Caki2 (cell line): Measurements from ENCODE around the gene HTR4. TPM values are rescaled to one million over a fixed set of nuclear protein-coding genes. Genes with fewer than 3 reads are reported as not detected.
"Not testable (repeated sequence)": the region's sequence is repeated elsewhere in the genome, so short reads cannot be mapped to it uniquely, and the experiment has no call there.

Source experiments
- DNase-seq: peaks from one replicate; pipeline ENCODE4 v3.0.0-alpha.2; 2015; ENCODE audit warnings: low read depth
- in situ Hi-C: cut with HindIII; loops from 2 replicates; pipeline ENCODE4 v1.10.0; 2016; ENCODE audit warnings: low sequenced_read_pairs, low pct_unique_long_range_greater_than_20kb, mixed read lengths
- total RNA-seq: library from RNA; depleted of rRNA; stranded (reverse); fragments of >200 nt; shearing (Covaris generic); gene quantifications from 2 replicates; pipeline ENCODE4 v1.2.3, GENCODE V29; 2014; ENCODE audit warnings: low replicate concordance

Gene HTR4
- total RNA-seq, 1 experiment from 2014 or later, result not detected

DNA sequence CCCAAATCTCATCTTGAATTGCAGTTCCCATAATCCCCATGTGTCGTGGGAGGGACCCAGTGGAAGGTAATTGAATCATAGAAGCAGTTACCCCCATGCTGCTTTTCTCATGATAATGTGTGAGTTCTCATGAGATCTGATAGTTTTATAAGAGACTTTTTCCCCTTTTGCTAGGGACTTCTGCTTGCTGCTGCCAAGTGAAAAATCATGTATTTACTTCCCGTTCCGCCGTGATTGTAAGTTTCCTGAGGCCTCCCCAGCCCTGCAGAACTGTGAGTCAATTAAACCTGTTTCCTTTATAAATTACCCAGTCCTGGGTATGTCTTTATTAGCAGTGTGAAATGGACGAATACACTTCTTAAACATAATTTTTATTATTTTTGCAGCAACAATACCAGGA is 185.6 kb downstream of the HTR4 start:
- in situ Hi-C loops, result not testable (repeated sequence)

DNA sequence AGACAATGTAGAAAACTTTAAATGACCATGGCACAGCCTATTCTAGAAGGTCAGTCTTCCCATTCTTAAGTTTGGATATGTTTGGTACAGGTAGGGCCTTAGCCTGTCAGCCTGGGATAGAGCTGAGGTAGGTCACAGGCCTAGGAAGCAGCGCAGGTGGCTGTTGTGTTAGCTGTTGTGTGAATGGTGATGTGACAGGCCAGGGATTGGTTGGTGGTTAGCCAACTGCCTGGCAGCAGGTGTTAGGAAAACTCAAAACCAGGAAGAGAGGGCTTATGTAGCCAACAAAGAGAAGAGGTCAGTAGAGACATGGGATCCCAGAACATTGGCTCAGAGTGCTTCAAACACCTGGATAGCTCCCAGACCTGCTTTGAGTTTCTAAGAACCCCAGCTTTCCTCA is 186.4 kb downstream of the HTR4 start:
- in situ Hi-C loops, result no loop called here
- no peak for DNase-seq

More for the DNA sequence above, 185.6 kb downstream of the HTR4 start:
- DNase-seq, result not testable (repeated sequence)

DNA sequence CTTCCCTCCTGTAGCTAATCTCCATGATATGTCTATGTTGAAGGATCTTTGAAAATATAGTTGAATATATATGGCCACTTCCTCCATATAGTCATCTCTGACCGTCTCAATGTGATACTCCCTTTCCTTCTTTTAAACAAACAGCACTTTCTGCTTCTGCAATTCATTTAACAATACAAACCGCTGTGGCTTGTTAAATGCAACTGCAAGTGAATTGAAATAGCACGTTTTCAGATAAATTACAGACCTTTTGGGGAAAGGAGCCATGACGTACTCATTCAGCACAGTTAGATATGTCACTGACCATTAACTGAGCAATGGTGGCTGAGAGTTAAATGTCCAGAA is 188.1 kb downstream of the HTR4 start:
- in situ Hi-C loops, result no loop called here
- no peak for DNase-seq

DNA sequence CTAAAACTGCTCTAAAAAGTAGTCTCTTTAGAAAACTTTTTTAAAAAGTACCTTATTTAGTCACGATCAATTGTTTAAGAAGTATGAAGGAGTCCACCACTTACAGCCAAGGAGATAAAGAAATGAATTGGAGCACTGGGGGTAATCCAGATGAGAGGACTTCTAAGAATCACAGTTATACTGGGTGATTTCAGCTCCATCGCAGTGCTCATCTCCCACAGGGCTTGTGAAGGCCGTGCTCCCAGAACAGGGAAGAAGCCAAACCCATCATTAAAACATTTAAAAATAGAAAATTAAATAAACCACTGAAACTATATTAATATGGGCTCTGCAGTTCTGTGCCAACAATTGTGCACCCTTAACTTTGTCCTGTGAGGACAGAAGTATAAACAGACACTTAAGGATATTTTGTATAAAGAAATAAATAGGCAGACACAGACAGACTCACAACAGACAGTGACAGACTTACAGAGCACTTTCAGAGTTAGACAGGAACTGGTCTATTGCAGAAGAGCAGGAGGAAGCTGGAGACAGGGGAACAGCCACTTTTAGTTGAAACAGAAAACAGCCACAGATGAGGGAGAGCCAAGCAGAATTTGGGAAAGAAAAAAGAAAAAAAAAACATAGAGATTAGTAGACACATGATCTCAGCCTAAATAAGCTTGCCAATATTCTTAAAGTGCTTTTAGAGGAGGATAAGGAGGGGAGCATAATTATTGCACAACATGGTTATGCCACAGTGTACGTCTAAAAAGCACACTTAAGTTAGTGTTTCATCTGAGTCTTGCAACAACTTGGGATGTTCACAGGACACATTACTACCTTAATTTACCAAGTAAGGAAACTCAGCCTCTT is 188.7 kb downstream of the HTR4 start:
- in situ Hi-C loops, result no loop called here

DNA sequence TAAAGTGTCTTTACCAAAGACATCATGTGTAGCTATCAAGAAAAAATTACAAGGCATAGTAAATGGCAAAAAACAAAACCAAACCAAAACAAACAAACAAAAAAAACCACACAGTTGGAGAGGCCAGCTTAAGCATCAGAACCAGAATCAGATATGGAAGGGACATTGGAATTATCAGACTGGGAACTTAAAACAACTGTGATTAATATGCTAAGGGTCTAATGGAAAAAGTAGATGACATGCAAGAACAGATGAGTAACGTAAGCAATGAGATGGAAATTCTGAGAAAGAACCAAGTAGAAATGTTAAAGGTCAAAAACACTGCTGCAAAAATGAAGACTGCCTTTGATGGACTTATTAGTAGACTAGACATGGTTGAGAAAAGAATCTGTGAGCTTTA is 194.7 kb downstream of the HTR4 start:
- in situ Hi-C loops, result no loop called here

More for the DNA sequence above, 188.7 kb downstream of the HTR4 start:
- no peak for DNase-seq

DNA sequence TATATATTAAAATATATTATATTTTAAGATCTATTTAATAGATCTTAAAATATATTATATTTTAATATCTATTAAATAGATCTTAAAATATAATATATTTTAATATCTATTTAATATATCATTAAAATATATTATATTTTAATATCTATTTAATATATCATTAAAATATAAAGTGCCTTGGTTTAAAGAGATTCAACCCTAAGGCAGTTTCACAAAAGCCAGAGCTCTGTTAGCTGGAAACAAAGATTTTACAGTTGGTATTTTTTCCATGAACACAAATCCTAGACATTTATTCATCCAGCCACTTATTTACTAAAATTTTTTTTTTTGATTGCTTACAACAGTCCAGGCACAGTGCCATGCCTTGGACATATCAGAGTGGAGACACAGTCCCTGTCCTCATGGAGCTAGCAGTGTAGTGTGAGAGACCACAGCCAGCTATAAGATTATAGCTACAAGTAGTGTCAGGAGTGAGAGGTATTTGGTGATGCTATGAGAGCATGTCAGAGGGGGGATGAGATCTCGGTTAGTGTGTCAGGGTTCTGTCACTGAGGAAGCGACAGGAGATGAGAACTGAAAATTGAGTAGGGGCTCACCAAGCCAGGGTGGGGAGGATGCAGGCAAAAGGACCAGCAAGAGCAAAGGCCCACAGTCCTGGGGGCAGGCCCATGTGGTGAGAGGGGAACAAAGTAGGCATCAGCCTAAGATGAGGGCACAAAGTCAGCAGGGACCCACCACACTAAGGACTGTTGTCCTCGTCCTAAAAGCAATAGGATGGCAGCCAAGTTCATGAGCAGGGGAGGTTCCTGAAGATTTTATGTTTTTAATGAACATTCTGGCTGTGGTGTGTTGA is 196.1 kb downstream of the HTR4 start:
- in situ Hi-C loops, result no loop called here
- no peak for DNase-seq

More for the DNA sequence above, 194.7 kb downstream of the HTR4 start:
- DNase-seq, result no peak

DNA sequence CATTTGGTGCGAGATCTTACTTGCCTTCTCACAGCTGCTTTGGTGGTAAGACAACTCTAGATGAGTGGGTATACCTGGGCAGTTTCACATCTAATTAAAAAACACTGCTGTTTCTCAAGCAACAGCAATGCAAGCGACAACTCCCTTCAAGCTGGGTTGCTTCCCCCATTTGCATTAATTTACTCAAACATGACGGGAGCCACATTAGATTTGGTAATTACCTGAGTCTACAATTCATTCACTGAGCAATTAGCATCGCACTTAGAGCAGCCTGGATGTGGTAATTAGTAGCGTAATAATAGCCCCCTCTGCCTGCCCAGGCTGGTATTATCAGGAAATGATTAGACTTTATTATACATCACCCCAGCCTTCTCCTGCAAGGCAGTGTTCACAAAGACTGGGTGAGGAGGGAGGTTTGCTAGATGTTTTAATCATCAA is 197.1 kb downstream of the HTR4 start:
- in situ Hi-C loops, result no loop called here
- no peak for DNase-seq

DNA sequence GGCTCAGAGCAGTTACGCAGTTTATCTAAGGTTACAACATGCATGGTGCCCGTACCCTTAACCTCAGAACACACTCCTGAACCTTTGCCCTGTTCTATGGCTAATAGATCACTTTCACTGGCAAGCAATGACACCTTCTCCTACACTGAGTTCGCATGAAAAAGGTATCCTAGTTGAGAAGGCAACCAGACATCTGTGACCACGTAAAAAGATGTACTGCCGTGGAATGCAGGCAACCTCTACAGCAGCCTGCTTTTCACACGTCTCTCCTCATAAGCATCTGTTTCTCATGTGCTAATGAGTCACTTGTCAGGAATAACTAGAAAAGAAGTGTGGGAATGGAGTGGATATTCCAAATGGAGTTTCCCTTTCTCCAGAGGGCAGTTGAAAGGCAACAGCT is 199.1 kb downstream of the HTR4 start:
- DNase-seq, result peak; percentile 10
- in situ Hi-C loops, result no loop called here

DNA sequence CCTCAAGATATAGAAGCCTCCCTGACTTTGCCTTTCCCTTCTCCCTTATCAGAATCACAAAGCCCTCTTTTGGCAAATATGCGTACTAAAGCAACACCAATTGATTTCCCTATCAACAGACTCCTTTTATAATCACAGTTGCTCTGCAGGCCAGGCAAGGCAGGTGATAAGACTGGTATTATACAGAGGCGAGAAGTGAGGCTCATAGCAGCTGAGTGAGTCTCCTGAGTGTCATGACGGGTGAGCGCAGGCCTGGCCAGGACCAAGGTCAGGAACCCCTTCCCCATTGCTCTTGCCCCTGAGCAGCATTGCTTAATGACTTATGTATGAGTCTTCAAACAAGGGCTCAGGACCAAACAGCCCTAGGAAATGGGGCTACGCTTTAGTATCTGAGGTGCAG is 199.8 kb downstream of the HTR4 start:
- in situ Hi-C loops, result no loop called here
- DNase-seq, result no peak

DNA sequence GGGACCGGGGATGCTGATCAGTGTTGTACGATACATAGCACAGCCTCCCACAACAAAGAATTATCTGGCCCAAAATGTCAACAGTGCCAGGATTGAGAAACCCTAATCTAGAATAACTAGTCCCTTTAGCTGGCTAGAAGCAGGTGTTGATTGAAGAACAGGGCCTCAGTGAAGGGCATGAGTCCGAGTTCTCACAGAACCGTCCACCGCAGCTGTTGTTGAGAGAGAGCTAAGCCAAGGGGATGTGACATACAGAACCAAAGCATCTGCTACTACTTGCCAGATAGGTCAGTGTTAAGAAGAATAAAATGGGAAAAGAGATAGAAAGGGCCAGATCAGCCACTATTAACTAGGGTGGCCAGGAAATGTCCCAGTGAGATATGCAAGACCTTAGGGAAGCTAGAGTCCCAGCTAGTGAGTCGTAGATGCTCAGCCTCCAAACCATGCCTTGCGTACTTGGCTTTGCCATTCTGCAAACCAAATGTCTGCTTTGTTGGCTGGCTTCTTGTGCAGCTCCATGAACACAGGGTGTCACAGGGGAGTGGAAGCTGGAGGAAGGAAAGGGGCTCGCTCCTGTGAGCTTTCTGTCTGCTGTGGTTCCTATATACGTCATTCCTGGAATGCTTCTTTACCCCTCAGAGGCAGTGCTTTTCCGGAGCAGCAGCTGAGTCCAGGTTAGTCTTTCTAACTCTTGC is 201.7 kb downstream of the HTR4 start:
- in situ Hi-C loops, result no loop called here

DNA sequence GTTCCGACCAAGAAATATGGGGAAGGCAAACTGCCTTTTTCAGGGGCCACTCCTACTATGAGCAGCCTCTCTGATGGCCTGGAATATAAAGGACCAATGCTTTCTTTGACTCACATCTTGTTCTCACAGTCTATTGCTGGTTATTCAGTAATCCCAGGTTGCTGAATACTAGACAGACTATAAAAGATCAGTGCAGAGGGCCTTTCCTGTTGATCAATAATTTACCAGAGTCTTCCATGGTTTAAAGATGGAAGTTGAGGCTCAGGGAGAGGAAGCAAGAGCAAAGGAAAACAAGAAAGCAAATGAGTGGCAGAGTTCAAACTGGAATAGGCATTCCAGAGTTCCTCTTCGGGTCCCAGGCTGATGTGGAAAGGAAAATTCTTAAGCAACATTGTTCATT is 207.7 kb downstream of the HTR4 start:
- in situ Hi-C loops, result no loop called here
- DNase-seq, result peak; percentile 24

More for the DNA sequence above, 201.7 kb downstream of the HTR4 start:
- no peak for DNase-seq

DNA sequence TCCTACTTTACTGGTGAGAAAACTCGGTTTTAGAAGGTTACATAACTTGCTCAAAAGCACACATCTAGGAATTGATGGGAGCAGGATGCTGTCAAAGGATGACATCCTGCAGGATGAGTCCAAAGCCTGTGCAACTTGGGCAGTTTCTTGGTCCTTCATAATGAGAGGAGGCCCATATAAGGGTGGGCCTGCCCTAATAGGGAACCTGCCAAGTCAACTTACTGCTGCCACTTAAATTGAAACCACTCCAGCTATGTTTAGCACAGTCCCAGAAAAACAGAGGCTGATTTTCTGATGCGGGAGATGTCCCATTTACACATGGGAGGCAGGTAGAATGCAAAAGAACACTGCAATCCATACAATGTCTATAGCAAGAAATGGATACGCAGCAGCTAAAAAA is 208.7 kb downstream of the HTR4 start:
- in situ Hi-C loops, result no loop called here
- no peak for DNase-seq

DNA sequence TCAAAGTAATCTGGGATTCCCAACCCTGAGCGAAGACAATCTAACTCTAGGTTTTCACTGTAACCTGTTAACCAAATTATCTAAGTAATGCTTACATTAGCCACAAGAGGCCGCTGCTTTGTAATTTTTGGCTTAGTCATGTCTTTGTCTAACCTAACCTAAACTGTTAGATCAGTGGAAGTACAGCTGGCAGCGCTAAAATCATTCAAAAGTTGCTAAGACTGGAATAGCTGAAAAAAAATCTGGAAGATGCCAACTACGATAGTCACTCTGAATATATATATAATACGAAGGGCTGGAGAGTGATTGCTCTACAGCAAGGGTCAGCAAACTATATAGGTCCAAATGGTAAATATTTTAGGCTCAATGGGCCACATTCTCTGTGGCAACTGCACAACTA is 210.3 kb downstream of the HTR4 start:
- in situ Hi-C loops, result no loop called here
- peak; percentile 42 for DNase-seq

DNA sequence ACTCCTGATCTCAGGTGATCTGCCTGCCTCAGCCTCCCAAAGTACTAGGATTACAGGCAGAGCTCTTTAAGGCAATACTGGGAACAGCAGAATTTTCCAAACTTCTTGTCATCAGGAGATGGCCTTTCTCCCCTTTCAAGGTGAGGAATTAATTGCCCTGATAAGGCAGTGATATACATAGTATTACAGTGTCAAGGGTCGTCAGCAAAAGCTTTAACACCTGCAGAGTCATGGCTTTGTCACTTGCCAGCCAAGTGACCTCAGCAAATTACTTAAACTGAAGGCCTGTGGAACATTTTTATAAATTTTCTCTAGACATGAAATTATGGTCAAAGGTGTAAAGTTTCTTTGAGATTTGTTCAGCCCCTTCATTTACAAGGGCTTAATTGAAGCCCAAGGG is 211.1 kb downstream of the HTR4 start:
- in situ Hi-C loops, result no loop called here
- DNase-seq, result no peak

DNA sequence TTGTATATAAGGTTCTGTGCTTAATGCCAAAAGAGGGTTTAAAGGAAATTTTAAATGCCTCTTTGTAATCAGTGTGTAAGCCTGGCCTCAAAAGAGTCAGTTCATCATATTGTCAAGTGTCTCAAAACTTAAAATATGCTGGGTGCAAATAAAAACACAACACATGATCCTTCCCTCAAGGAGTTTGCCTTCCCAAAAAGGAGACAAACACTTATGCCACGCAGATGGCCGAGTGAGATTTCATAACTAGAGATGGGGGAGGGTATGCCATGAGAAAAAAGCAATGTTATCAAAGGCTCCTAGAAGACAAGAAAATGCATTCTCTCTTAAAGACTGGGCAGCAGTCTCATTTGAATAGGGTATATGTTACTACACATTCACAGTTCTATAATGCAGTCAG is 215.4 kb downstream of the HTR4 start:
- in situ Hi-C loops, result no loop called here
- DNase-seq, result no peak

DNA sequence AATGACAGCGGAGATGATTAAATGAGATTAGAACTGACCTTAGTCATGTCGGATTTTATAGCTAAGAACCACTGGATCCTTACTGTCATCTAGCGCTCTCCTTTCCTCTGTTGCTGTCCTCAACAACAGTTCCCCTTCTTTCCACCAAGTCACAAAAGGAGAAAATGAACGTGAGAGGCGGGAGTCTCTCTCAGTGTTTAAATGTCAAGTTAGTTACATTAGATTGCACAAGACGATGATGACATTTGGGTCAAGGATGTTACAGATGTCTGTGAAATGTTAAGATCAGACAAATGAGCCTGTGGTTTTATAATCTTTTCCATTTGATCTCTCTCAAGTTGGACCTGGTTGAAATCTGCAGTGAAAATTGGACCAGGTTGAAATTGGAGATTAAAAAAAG is 217.1 kb downstream of the HTR4 start:
- no peak for DNase-seq
- in situ Hi-C loops, result no loop called here

DNA sequence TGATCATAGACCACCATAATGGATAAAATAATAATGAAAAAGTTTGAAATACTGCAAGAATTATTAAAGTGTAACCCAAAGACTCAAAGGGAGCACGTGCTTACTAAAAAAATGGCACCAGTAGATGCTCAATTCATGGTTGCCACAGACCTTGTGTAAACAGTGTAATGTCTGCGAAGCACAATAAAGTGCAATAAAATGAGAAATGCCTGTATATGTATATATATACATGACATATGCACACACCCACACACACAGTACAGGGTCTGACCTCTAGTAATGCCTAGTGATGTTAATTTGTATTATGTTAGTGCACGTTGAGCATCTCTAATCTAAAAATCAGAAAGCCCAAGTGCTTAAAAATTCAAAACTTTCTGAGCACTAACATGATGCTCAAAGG is 218.3 kb downstream of the HTR4 start:
- DNase-seq, result no peak
- in situ Hi-C loops, result no loop called here

DNA sequence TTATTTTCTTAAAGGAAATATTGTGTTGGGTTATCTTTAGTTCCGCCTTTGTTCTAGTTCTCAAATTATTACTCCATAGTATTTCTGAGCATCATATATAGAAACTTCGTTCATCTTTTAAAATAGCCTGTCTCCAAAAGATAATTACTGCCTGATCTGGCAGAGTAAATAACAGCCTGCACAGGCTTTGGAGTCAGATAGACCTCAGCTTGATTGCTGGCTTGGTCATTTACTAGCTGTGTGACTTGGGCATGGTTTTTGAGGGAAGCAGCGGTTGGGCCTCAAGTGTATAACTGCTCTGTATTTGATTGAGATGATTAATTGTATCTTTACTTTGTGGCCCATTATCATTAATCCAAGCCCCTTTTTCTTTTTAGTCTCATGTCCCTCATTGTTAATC is 220.5 kb downstream of the HTR4 start:
- in situ Hi-C loops, result no loop called here
- DNase-seq, result no peak
